Mesendoderm (in vitro differentiated cells): ENCODE results near the gene MRPS7. TPM values are rescaled to one million over a fixed set of nuclear protein-coding genes. Genes with fewer than 3 reads are reported as not detected.

Experiments
- DNase-seq: peaks from one replicate; pipeline ENCODE4 v3.0.0; 2013
- H2AK5ac ChIP-seq: 2 replicates; pipeline ENCODE4 v1.6.1; 2013; ENCODE audit warnings: low read length, inconsistent platforms
- H2BK120ac ChIP-seq: 2 replicates; pipeline ENCODE4 v1.6.1; 2013; ENCODE audit warnings: low read depth, mild to moderate bottlenecking, low read length, moderate library complexity, mixed read lengths
- H2BK15ac ChIP-seq: replicated peaks from 2 replicates; pipeline ENCODE4 v1.6.1; 2013; ENCODE audit warnings: low read depth, mild to moderate bottlenecking, moderate library complexity
- H2BK5ac ChIP-seq: 2 replicates; pipeline ENCODE4 v1.6.1; 2013; ENCODE audit warnings: low read length, inconsistent platforms
- H3K18ac ChIP-seq: 2 replicates; pipeline ENCODE4 v1.6.1; 2013; ENCODE audit warnings: mild to moderate bottlenecking, low read length, mixed read lengths
- H3K23ac ChIP-seq: one replicate; pipeline ENCODE4 v1.6.1; 2013; ENCODE audit warnings: low read length
- H3K27ac ChIP-seq: 2 replicates; pipeline ENCODE4 v1.5.1; 2013; ENCODE audit warnings: low read depth, mild to moderate bottlenecking, inconsistent platforms, low read length, moderate library complexity
- H3K27me3 ChIP-seq: 2 replicates; pipeline ENCODE4 v1.6.1; 2013; ENCODE audit warnings: low read length, control low read depth, mild to moderate bottlenecking, inconsistent platforms; ENCODE audit not compliant: insufficient read depth, poor library complexity
- H3K36me3 ChIP-seq: 2 replicates; pipeline ENCODE4 v1.6.1; 2013; ENCODE audit warnings: low read length, inconsistent platforms; ENCODE audit not compliant: control insufficient read depth, insufficient read depth
- H3K4ac ChIP-seq: one replicate; pipeline ENCODE4 v1.6.1; 2013; ENCODE audit warnings: low read depth, mild to moderate bottlenecking, low read length, moderate library complexity
- H3K4me1 ChIP-seq: 2 replicates; pipeline ENCODE4 v1.6.1; 2013; ENCODE audit warnings: low read depth, low read length, inconsistent platforms; ENCODE audit not compliant: control insufficient read depth
- H3K4me2 ChIP-seq: 2 replicates; pipeline ENCODE4 v1.6.1; 2013; ENCODE audit warnings: low read length
- H3K4me3 ChIP-seq: 2 replicates; pipeline ENCODE4 v1.5.1; 2013; ENCODE audit warnings: mild to moderate bottlenecking, low read length
- H3K56ac ChIP-seq: one replicate; pipeline ENCODE4 v1.6.1; 2013; ENCODE audit warnings: low read length
- H3K79me1 ChIP-seq: 2 replicates; pipeline ENCODE4 v1.6.1; 2013; ENCODE audit warnings: low read length, inconsistent platforms
- H3K79me2 ChIP-seq: 2 replicates; pipeline ENCODE4 v1.6.1; 2013; ENCODE audit warnings: mild to moderate bottlenecking, low read length; ENCODE audit not compliant: control insufficient read depth, insufficient read depth
- H3K9ac ChIP-seq: 2 replicates; pipeline ENCODE4 v1.6.1; 2013; ENCODE audit warnings: low read length, inconsistent platforms
- H4K5ac ChIP-seq: one replicate; pipeline ENCODE4 v1.6.1; 2013; ENCODE audit warnings: low read length
- H4K8ac ChIP-seq: one replicate; pipeline ENCODE4 v1.6.1; 2013; ENCODE audit warnings: low read depth, mild to moderate bottlenecking, control low read depth, low read length, moderate library complexity
- WGBS: extraction: QIAGEN DNeasy Blood & Tissue Kit; methylation state at CpG from one replicate; pipeline ENCODE4 v1.1.7; 2013; ENCODE audit warnings: low lambda C conversion rate, missing lambda C conversion rate; ENCODE audit not compliant: insufficient coverage; ENCODE audit errors: extremely low coverage; 5-methylcytosine and 5-hydroxymethylcytosine counted together
- polyA plus RNA-seq, 2 experiments: library from polyadenylated mRNA; stranded (reverse); fragments of 200-250 nt; gene quantifications; one replicate each; pipeline ENCODE4 v1.2.3, GENCODE V29; 2013

The MRPS7 gene
- 78.5 TPM for polyA plus RNA-seq (2013, experiment 1 of 2)
- polyA plus RNA-seq (2013, experiment 2 of 2): 78.0 TPM

DNA sequence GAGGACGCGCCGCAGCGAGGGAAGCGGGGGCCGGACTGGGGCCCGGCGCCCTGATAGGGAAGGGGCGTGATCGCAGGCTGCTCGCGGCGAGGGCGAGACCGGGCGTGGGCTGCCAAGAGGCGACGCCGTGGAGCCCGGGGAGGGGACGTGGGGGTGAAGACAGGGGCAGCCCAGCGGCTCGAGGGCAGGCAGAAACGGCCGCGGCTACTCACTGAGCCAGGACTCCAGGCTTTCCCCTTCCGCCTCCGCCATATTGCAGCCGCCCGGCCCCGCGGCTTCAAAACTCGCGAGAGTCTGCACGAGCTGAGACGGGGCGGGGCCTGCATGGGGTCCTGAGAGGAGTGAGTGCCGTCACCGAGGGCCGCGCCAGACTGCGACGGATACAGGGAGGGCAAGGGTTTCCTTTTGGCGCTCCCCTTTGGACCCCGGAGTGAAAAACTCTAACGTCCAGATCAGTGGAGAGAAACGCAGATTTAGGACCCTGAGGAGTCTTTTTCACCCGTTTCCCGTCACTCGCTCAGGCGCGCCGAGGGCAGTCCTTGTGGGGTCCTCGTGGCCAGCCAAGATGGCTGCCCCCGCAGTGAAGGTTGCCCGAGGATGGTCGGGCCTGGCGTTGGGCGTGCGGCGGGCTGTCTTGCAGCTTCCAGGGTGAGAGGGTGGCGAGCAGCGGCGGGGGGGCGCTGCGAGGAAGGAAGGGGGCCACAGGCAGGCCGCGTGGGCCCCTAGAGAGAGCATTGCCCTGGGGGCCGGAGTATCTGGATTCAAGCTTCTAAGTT, at the start of gene MRPS7, which contains the start of gene GGA3:
Gene MRPS7 (plus strand): TSS at position 544 of the 776 bp plus-strand sequence. CDS start 22 bp downstream, at position 566.
Gene GGA3 (minus strand): TSS at position 271 of the 776 bp plus-strand sequence. CDS start 19 bp downstream, at position 252.
- Histone ChIP-seq H3K56ac (peak within 1 kb of the TSS; percentile 99), H2BK5ac (peak within 1 kb of the TSS; percentile 88), H3K4me3 (peak within 1 kb of the TSS; percentile 98), H2AK5ac (peak within 1 kb of the TSS; percentile 89), H3K4ac (peak within 1 kb of the TSS; percentile 75), H3K27ac (peak within 1 kb of the TSS; percentile 55), H3K4me1 (peaks cover 7% of the 10 kb centered on the region), H3K79me1 (peaks cover 29% of the 10 kb centered on the region), H4K8ac (no peak within 1 kb of the TSS), H3K9ac (peak within 1 kb of the TSS; percentile 99), H3K36me3 (peaks cover 8% of the 10 kb centered on the region), H2BK120ac (no peak within 1 kb of the TSS), H3K23ac (peak within 1 kb of the TSS; percentile 94), H4K5ac (peak within 1 kb of the TSS; percentile 100), H3K27me3 (no peaks in the 10 kb centered on the region), H2BK15ac (no peak within 1 kb of the TSS), H3K4me2 (peak within 1 kb of the TSS; percentile 90), H3K18ac (peak within 1 kb of the TSS; percentile 47), H3K79me2 (peaks cover 38% of the 10 kb centered on the region)
- peak; percentile 95 for DNase-seq
- WGBS: no CpG with 5 or more reads among the region's 69 CpGs

- H3K4me3 ChIP-seq: no peak overlapping the region
- no peaks in the 10 kb centered on the region for H3K4me1 ChIP-seq
- no peak overlapping the region for H3K27ac ChIP-seq
- H3K23ac ChIP-seq: no peak overlapping the region
- peaks cover 4% of the 10 kb centered on the region for H3K79me1 ChIP-seq
- no peak overlapping the region for H2BK120ac ChIP-seq
- H3K4me2 ChIP-seq: no peak overlapping the region
- no peak overlapping the region for H3K18ac ChIP-seq
- no peaks in the 10 kb centered on the region for H3K79me2 ChIP-seq
- no peak overlapping the region for H3K56ac ChIP-seq
- no peak overlapping the region for H2BK15ac ChIP-seq
- H3K9ac ChIP-seq: no peak overlapping the region
- H3K4ac ChIP-seq: no peak overlapping the region
- peaks cover 17% of the 10 kb centered on the region for H3K36me3 ChIP-seq
- no peak overlapping the region for H4K8ac ChIP-seq
- no CpG with 5 or more reads among the region's 6 CpGs for WGBS
- H4K5ac ChIP-seq: no peak overlapping the region
- H3K27me3 ChIP-seq: no peaks in the 10 kb centered on the region
- DNase-seq: no peak
- no peak overlapping the region for H2AK5ac ChIP-seq
- H2BK5ac ChIP-seq: no peak overlapping the region
Observed at GRCh38 chr17:75218131-75218530, 43.5 kb upstream of the MRPS7 start.

- no peak overlapping the region for H2BK120ac ChIP-seq
- no peak overlapping the region for H2BK5ac ChIP-seq
- no peaks in the 10 kb centered on the region for H3K27me3 ChIP-seq
- H2BK15ac ChIP-seq: no peak overlapping the region
- no peaks in the 10 kb centered on the region for H3K4me1 ChIP-seq
- H3K4me2 ChIP-seq: no peak overlapping the region
- H3K56ac ChIP-seq: no peak overlapping the region
- H3K4me3 ChIP-seq: no peak overlapping the region
- H3K23ac ChIP-seq: no peak overlapping the region
- no peak overlapping the region for H3K9ac ChIP-seq
- H3K36me3 ChIP-seq: peaks cover 13% of the 10 kb centered on the region
- no CpG with 5 or more reads among the region's 3 CpGs for WGBS
- H3K79me1 ChIP-seq: peaks cover 4% of the 10 kb centered on the region
- H3K79me2 ChIP-seq: no peaks in the 10 kb centered on the region
- H4K8ac ChIP-seq: no peak overlapping the region
- no peak overlapping the region for H3K4ac ChIP-seq
- no peak for DNase-seq
- H3K18ac ChIP-seq: no peak overlapping the region
- no peak overlapping the region for H4K5ac ChIP-seq
- H3K27ac ChIP-seq: no peak overlapping the region
- H2AK5ac ChIP-seq: no peak overlapping the region
Observed at GRCh38 chr17:75219815-75220214, 41.9 kb upstream of the MRPS7 start.

- H3K18ac ChIP-seq: no peak overlapping the region
- H2BK5ac ChIP-seq: no peak overlapping the region
- H2BK15ac ChIP-seq: no peak overlapping the region
- H4K5ac ChIP-seq: no peak overlapping the region
- H3K23ac ChIP-seq: no peak overlapping the region
- peaks cover 2% of the 10 kb centered on the region for H3K79me1 ChIP-seq
- no peaks in the 10 kb centered on the region for H3K27me3 ChIP-seq
- no peak overlapping the region for H3K27ac ChIP-seq
- no peak overlapping the region for H2AK5ac ChIP-seq
- H3K4me3 ChIP-seq: no peak overlapping the region
- no peak overlapping the region for H3K4ac ChIP-seq
- H3K56ac ChIP-seq: no peak overlapping the region
- no CpG with 5 or more reads among the region's 14 CpGs for WGBS
- peaks cover 20% of the 10 kb centered on the region for H3K36me3 ChIP-seq
- H2BK120ac ChIP-seq: no peak overlapping the region
- no peaks in the 10 kb centered on the region for H3K79me2 ChIP-seq
- H4K8ac ChIP-seq: no peak overlapping the region
- H3K4me1 ChIP-seq: no peaks in the 10 kb centered on the region
- H3K4me2 ChIP-seq: no peak overlapping the region
- DNase-seq: no peak
- H3K9ac ChIP-seq: no peak overlapping the region
Observed at GRCh38 chr17:75225016-75225415, 36.7 kb upstream of the MRPS7 start.

DNA sequence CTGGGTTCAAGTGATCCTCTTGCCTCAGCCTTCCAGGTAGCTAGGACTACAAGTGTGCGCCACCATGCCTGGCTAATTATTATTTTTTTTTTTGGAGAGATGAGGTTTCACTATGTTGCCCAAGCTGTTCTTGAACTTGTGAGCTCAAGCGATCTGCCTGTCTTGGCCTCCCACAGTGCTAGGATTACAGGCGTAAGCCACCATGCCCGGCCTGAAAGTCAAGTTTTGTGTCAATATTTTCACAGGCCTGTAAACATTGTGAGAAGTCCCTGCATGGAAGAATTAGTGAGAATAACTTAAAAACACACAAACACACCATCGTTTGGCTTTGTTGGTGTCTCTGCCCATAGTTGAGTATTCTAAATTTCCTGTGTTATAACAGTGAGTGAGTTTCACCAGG, 34.0 kb upstream of the MRPS7 start:
- H3K27me3 ChIP-seq: no peaks in the 10 kb centered on the region
- no peak overlapping the region for H2AK5ac ChIP-seq
- no peak overlapping the region for H4K8ac ChIP-seq
- H3K23ac ChIP-seq: no peak overlapping the region
- H3K36me3 ChIP-seq: peaks cover 32% of the 10 kb centered on the region
- DNase-seq: no peak
- WGBS: no CpG with 5 or more reads among the region's 5 CpGs
- no peak overlapping the region for H4K5ac ChIP-seq
- H3K9ac ChIP-seq: no peak overlapping the region
- no peak overlapping the region for H3K56ac ChIP-seq
- H3K79me2 ChIP-seq: no peaks in the 10 kb centered on the region
- no peaks in the 10 kb centered on the region for H3K4me1 ChIP-seq
- no peak overlapping the region for H2BK120ac ChIP-seq
- H2BK15ac ChIP-seq: no peak overlapping the region
- H2BK5ac ChIP-seq: no peak overlapping the region
- H3K18ac ChIP-seq: no peak overlapping the region
- H3K27ac ChIP-seq: no peak overlapping the region
- no peak overlapping the region for H3K4me3 ChIP-seq
- no peak overlapping the region for H3K4ac ChIP-seq
- no peak overlapping the region for H3K4me2 ChIP-seq
- H3K79me1 ChIP-seq: no peaks in the 10 kb centered on the region
